ENCODE measurements around the gene PPP1R14B.

Gene PPP1R14B

DNA sequence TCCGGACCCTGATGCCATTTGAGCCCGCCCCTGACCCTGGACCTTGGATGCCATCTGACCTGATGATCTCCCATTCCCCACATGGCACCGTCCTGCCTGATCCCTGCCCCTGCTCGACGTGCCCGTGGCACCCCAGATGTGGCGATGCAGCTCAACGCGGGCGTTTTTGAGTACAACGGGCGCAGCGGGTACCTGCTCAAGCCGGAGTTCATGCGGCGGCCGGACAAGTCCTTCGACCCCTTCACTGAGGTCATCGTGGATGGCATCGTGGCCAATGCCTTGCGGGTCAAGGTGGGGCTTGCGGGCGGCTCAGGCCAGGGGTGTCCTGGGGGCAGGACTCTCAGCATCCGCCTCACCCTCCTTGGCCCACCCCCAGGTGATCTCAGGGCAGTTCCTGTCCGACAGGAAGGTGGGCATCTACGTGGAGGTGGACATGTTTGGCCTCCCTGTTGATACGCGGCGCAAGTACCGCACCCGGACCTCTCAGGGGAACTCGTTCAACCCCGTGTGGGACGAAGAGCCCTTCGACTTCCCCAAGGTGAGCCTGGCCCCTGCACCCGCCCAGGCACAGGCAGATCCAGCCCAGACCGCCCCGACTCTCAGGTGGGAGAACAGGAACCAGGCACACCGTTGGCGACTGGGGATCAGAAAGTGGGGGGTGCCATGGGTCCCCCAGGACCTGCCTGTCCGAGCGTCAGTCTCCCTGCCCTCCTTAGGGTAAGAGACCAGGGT, 15.7 kb upstream of the PPP1R14B start:
- DNase-seq: no peak
- no peak for TF ChIP-seq EZH2phosphoT487 (IDR thresholded peaks at IDR 0.05; ENCODE audit: low read length)
- TF ChIP-seq, protein P1, sequence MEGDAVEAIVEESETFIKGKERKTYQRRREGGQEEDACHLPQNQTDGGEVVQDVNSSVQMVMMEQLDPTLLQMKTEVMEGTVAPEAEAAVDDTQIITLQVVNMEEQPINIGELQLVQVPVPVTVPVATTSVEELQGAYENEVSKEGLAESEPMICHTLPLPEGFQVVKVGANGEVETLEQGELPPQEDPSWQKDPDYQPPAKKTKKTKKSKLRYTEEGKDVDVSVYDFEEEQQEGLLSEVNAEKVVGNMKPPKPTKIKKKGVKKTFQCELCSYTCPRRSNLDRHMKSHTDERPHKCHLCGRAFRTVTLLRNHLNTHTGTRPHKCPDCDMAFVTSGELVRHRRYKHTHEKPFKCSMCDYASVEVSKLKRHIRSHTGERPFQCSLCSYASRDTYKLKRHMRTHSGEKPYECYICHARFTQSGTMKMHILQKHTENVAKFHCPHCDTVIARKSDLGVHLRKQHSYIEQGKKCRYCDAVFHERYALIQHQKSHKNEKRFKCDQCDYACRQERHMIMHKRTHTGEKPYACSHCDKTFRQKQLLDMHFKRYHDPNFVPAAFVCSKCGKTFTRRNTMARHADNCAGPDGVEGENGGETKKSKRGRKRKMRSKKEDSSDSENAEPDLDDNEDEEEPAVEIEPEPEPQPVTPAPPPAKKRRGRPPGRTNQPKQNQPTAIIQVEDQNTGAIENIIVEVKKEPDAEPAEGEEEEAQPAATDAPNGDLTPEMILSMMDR (IDR thresholded peaks at IDR 0.05; ENCODE audit: low read length): no peak
- TF ChIP-seq EZH2 (optimal IDR thresholded peaks at IDR 0.05; ENCODE audit: low read depth, low read length): no peak
- Histone ChIP-seq H3K27ac (ENCODE audit: low read length) (no peak overlapping the region), H3K27me3 (replicated peaks; ENCODE audit: insufficient read depth, low read length) (no peaks in the 10 kb centered on the region), H4K20me1 (ENCODE audit: insufficient read depth, low read length) (no peaks in the 10 kb centered on the region), H3K4me3 (ENCODE audit: low read length) (no peak overlapping the region), H3K9me2 (replicated peaks; ENCODE audit: insufficient read depth, low read length) (no peaks in the 10 kb centered on the region), H3K9me3 (replicated peaks; ENCODE audit: insufficient read depth, low read length) (no peaks in the 10 kb centered on the region), H3K36me3 (replicated peaks; ENCODE audit: insufficient read depth, low read length) (no peaks in the 10 kb centered on the region), H3K4me1 (ENCODE audit: low read length) (no peaks in the 10 kb centered on the region), H3K9ac (ENCODE audit: low read length) (no peak overlapping the region), H2AFZ (ENCODE audit: low read length) (no peak overlapping the region), H3F3A (ENCODE audit: insufficient read depth, low read length) (no peaks in the 10 kb centered on the region), H3K79me2 (ENCODE audit: low read length) (no peaks in the 10 kb centered on the region), H3K4me2 (ENCODE audit: low read depth, low read length) (no peak overlapping the region)

DNA sequence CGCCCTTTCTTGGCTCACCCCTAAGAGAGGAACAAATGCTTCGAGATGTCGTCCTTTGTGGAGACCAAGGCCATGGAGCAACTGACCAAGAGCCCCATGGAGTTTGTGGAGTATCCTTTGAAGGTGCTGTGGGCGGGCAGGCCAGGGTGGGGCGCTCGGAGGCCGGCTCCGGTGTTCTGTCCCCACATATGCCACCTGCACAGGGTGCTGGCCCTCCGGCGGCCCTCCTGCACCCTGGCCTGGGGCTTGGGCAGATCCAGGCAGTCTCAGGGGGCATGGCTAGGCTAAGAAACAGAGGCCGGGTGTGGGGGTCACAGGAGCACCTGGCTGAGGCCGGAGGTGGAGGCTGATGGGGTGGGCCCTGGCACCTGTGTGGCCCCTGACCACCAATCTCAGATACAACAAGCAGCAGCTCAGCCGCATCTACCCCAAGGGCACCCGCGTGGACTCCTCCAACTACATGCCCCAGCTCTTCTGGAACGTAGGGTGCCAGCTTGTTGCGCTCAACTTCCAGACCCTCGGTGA, 14.9 kb upstream of the PPP1R14B start:
- H3K36me3 ChIP-seq (replicated peaks; ENCODE audit: insufficient read depth, low read length): no peaks in the 10 kb centered on the region
- H3F3A ChIP-seq (ENCODE audit: insufficient read depth, low read length): no peaks in the 10 kb centered on the region
- H3K9me3 ChIP-seq (replicated peaks; ENCODE audit: insufficient read depth, low read length): no peaks in the 10 kb centered on the region
- TF ChIP-seq EZH2phosphoT487 (IDR thresholded peaks at IDR 0.05; ENCODE audit: low read length) (no peak), EZH2 (optimal IDR thresholded peaks at IDR 0.05; ENCODE audit: low read depth, low read length) (no peak)
- TF ChIP-seq, protein P1 (IDR thresholded peaks at IDR 0.05; ENCODE audit: low read length): no peak
- H3K27ac ChIP-seq (ENCODE audit: low read length): no peak overlapping the region
- no peak overlapping the region for H2AFZ ChIP-seq (ENCODE audit: low read length)
- H4K20me1 ChIP-seq (ENCODE audit: insufficient read depth, low read length): no peaks in the 10 kb centered on the region
- no peak overlapping the region for H3K4me2 ChIP-seq (ENCODE audit: low read depth, low read length)
- H3K4me3 ChIP-seq (ENCODE audit: low read length): no peak overlapping the region
- DNase-seq: no peak
- H3K27me3 ChIP-seq (replicated peaks; ENCODE audit: insufficient read depth, low read length): no peaks in the 10 kb centered on the region
- no peaks in the 10 kb centered on the region for H3K4me1 ChIP-seq (ENCODE audit: low read length)
- H3K79me2 ChIP-seq (ENCODE audit: low read length): no peaks in the 10 kb centered on the region
- no peaks in the 10 kb centered on the region for H3K9me2 ChIP-seq (replicated peaks; ENCODE audit: insufficient read depth, low read length)
- no peak overlapping the region for H3K9ac ChIP-seq (ENCODE audit: low read length)

DNA sequence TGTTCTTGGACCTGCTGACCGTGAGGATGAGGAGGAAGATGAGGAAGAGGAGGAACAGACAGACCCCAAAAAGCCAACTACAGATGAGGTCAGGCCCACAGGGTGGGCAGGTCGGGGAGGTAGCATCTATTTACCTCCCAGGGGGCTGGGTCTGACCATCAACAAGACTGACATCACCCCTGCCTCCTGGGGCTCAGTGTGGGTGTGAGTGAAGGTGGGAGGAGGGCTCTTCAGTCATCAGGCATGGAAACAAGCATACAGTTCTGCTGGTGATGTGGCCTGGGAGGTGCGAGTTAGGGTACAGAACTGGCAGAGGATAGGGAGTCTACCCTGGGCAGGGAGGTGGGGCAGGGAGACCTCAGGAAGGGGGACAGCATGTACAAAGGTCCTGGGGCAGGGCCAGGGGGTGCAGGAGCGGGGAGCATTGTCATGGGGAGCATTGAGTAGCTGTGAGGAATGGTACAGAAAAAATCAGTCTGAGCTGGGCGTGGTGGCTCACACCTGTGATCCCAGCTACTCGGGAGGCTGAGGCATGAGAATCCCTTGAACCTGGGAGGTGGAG, 13.5 kb upstream of the PPP1R14B start:
- H3K27me3 ChIP-seq (replicated peaks; ENCODE audit: insufficient read depth, low read length): no peaks in the 10 kb centered on the region

More for the DNA sequence above, 13.5 kb upstream of the PPP1R14B start:
- H2AFZ ChIP-seq (ENCODE audit: low read length): no peak overlapping the region
- TF ChIP-seq, protein P1 (IDR thresholded peaks at IDR 0.05; ENCODE audit: low read length): no peak
- TF ChIP-seq EZH2phosphoT487 (IDR thresholded peaks at IDR 0.05; ENCODE audit: low read length) (no peak), EZH2 (optimal IDR thresholded peaks at IDR 0.05; ENCODE audit: low read depth, low read length) (no peak)
- H3K9me2 ChIP-seq (replicated peaks; ENCODE audit: insufficient read depth, low read length): no peaks in the 10 kb centered on the region
- no peaks in the 10 kb centered on the region for H3K9me3 ChIP-seq (replicated peaks; ENCODE audit: insufficient read depth, low read length)
- no peaks in the 10 kb centered on the region for H3K36me3 ChIP-seq (replicated peaks; ENCODE audit: insufficient read depth, low read length)
- no peak overlapping the region for H3K9ac ChIP-seq (ENCODE audit: low read length)
- H3F3A ChIP-seq (ENCODE audit: insufficient read depth, low read length): no peaks in the 10 kb centered on the region
- H3K27ac ChIP-seq (ENCODE audit: low read length): no peak overlapping the region
- H4K20me1 ChIP-seq (ENCODE audit: insufficient read depth, low read length): no peaks in the 10 kb centered on the region
- no peak for DNase-seq
- no peak overlapping the region for H3K4me2 ChIP-seq (ENCODE audit: low read depth, low read length)
- H3K4me3 ChIP-seq (ENCODE audit: low read length): no peak overlapping the region
- no peaks in the 10 kb centered on the region for H3K4me1 ChIP-seq (ENCODE audit: low read length)
- H3K79me2 ChIP-seq (ENCODE audit: low read length): no peaks in the 10 kb centered on the region

All from MM.1S (cell line).